Peyer's patch (tissue), 4 donors: ENCODE data around the gene AGAP1. TPM values are rescaled to one million over a fixed set of nuclear protein-coding genes. Genes with fewer than 3 reads are reported as not detected.

ENCODE experiments used
- DNase-seq, 3 donors: peaks; one replicate each; pipeline ENCODE4 v3.0.0-alpha.2; 2017 to 2019
- H3K27ac ChIP-seq, 4 donors: fragments of 200-600 bp; sonication (generic); one replicate each; pipeline ENCODE4 v1.5.1; 2016 to 2019
- H3K27me3 ChIP-seq, 2 donors: fragments of 200-600 bp; sonication (generic); one replicate each; pipeline ENCODE4 v1.5.1; 2019
- H3K36me3 ChIP-seq, 3 donors: fragments of 200-600 bp; sonication (generic); one replicate each; pipeline ENCODE4 v1.5.1; 2016 to 2019
- H3K4me1 ChIP-seq, 4 donors: fragments of 200-600 bp; sonication (generic); one replicate each; pipeline ENCODE4 v1.5.1; 2016 to 2019
- H3K4me3 ChIP-seq, 4 donors: fragments of 200-600 bp; sonication (generic); 1 replicate in 3 of 4; 2 replicates in 1 of 4; pipeline ENCODE4 v1.5.1; 2016 to 2019; ENCODE audit warnings: mild to moderate bottlenecking in 1 of 4
- H3K9me3 ChIP-seq, 4 donors: fragments of 200-600 bp; sonication (generic); one replicate each; pipeline ENCODE4 v1.5.1; 2016 to 2019; ENCODE audit warnings: mild to moderate bottlenecking in 1 of 4
- POLR2A ChIP-seq, 2 donors: fragments of 450-650 bp; IDR thresholded peaks; one replicate each; pipeline ENCODE4 v1.5.1; 2017; ENCODE audit warnings: antibody characterized with exemption in 2 of 2, mild to moderate bottlenecking in 2 of 2, moderate library complexity in 2 of 2
- total RNA-seq, 4 donors: library from RNA; depleted of rRNA; stranded (reverse); fragments of >200 nt; gene quantifications; one replicate each; pipeline ENCODE4 v1.1.0, GENCODE V29; 2016
- TF ChIP-seq, protein P1 (sequence below), 6 experiments: fragments of 450-650 bp in 4 of 6; fragments of 200-600 bp in 2 of 6; sonication (generic) in 1 of 6; IDR thresholded peaks; one replicate each; pipeline ENCODE4 v1.5.1; 2017 to 2019; ENCODE audit warnings: antibody characterized with exemption in 6 of 6, mild to moderate bottlenecking in 3 of 6, moderate library complexity in 1 of 6

The AGAP1 gene
- total RNA-seq, 4 donors from 2014 or later: 55.7 to 79.1 (median 66.9) TPM

DNA sequence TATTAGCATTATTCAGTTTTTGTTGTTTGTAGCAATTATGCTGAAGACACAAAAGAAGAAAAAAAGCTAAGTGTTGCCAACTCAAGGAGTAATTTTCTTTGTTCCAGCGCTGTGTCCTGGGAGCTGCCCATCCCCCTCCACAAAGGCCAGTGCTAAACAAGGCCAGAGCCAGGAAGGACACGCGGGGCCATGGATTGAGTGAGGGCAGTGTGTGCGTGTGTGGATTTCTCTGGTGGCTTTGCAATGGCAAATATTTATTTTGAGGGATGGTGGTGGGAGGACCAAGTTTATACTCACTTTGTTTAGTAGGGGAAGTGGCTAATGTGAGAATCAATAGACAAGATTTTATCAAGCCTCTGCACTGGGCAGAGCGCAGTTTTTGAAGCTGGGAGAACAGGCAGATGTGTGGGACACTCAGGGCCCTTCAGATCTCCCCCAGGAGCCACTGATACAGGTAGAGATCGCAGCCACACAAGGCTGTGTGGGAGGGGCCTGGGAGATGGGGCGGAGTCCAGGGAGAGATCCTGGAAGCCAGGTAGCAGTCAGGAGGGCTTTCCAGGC, 11.4 kb downstream of the AGAP1 start:
- Histone ChIP-seq H3K27ac (peak overlapping the region in 2 of 4 donors; percentile 28 to 40), H3K4me1 (peaks cover 0 to 51% (median 0%) of the 10 kb centered on the region in 4 donors), H3K27me3 (no peaks in the 10 kb centered on the region), H3K9me3 (no peaks in the 10 kb centered on the region), H3K36me3 (no peaks in the 10 kb centered on the region), H3K4me3 (no peak overlapping the region)
- no peak for DNase-seq
- TF ChIP-seq, protein P1, sequence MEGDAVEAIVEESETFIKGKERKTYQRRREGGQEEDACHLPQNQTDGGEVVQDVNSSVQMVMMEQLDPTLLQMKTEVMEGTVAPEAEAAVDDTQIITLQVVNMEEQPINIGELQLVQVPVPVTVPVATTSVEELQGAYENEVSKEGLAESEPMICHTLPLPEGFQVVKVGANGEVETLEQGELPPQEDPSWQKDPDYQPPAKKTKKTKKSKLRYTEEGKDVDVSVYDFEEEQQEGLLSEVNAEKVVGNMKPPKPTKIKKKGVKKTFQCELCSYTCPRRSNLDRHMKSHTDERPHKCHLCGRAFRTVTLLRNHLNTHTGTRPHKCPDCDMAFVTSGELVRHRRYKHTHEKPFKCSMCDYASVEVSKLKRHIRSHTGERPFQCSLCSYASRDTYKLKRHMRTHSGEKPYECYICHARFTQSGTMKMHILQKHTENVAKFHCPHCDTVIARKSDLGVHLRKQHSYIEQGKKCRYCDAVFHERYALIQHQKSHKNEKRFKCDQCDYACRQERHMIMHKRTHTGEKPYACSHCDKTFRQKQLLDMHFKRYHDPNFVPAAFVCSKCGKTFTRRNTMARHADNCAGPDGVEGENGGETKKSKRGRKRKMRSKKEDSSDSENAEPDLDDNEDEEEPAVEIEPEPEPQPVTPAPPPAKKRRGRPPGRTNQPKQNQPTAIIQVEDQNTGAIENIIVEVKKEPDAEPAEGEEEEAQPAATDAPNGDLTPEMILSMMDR (IDR thresholded peaks at IDR 0.05): no peak
- TF ChIP-seq POLR2A (IDR thresholded peaks at IDR 0.05): no peak

DNA sequence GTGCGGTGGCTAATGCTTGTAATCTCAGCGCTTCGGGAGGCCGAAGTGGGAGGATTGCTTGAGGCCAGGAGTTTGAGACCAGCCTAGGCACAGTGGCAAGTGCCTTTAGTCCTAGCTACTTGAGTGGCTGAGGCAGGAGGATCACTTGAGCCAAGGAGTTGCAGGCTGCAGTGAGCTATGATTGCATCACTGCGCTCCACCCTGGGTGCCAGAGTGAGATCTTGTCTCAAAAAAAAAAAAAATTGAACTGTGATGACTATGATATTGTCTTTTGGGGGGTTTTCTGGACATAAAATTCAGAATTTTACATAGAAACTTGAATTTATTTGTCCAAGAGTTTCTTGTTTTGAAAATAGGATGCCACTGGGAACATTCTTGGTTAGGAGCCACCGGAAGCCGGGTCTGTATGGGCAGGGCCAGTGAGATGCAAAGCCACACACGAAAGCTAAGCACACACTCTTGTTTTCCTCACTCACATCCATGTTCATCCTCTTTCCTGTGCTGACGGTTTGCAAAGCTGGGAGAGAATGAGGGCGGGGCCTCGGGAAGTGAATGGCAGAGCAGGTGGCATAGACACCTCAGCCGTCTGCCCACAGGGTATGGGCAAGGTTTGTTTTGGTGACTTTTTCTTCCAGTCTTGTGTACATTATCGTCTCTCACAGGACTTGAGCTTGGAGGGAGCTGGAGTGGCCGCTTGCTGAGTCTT, 12.6 kb downstream of the AGAP1 start:
- Histone ChIP-seq H3K36me3 (no peaks in the 10 kb centered on the region), H3K9me3 (no peaks in the 10 kb centered on the region), H3K4me1 (peaks cover 0 to 62% (median 2%) of the 10 kb centered on the region in 4 donors), H3K4me3 (no peak overlapping the region), H3K27me3 (no peaks in the 10 kb centered on the region), H3K27ac (peak overlapping the region in 1 of 4 donors; percentile 44)
- TF ChIP-seq, protein P1 (IDR thresholded peaks at IDR 0.05): no peak
- no peak for TF ChIP-seq POLR2A (IDR thresholded peaks at IDR 0.05)
- peak in 2 of 3 donors; percentile 54 to 61 for DNase-seq

DNA sequence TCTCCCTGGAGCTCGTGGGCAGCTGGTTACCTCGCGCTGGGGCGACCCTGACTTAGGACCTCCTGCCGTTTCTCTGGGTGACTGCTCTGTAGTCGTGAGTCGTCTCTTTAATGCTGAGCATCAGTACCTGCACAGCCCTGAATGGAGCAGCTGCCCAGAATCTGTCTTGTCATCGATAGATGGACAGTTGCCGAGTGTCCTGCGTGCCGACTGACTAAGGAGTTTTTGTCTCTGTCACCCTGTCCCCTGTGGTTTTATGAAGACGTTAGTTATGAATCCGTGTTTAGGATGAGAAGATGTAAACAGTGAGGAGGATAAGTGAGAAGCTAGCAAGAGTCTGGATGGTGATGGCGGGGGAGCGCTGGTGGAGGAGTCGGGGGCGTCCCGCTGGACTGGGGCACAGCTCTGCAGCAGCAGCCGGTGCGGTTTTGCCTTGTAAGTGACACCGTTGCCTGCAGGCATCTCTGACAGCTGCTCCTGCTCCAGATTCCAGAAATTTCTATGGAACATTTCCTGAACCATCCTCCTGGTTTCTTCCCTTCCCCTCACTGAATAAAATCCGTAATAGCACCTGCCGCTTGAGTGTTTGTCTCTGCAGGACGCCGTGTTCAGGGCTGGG, 13.3 kb downstream of the AGAP1 start:
- peaks cover 0 to 60% (median 2%) of the 10 kb centered on the region in 4 donors for H3K4me1 ChIP-seq
- DNase-seq: peak in 1 of 3 donors; percentile 24
- H3K9me3 ChIP-seq: no peaks in the 10 kb centered on the region
- H3K27me3 ChIP-seq: no peaks in the 10 kb centered on the region
- peak overlapping the region in 1 of 4 donors; percentile 44 for H3K27ac ChIP-seq
- no peaks in the 10 kb centered on the region for H3K36me3 ChIP-seq
- no peak overlapping the region for H3K4me3 ChIP-seq
- TF ChIP-seq, protein P1 (IDR thresholded peaks at IDR 0.05): no peak
- TF ChIP-seq POLR2A (IDR thresholded peaks at IDR 0.05): no peak

DNA sequence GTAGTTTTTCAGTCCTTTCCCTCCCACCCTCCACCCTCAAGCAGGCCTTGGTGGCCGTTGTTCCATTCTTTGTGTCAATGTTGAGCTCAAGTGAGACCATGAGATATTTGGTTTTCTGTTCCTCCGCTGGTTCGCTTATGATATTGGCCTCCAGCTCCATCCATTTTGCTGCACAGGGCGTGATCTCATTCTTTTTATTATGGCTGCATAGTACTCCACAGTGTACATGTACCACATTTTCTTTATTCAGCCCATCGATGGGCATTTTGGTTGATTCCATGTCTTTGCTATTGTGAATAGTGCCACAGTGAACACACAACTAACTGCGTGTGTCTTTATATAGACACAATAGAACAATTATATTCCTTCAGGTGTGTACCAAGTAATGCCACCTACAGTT, 14.1 kb downstream of the AGAP1 start:
- H3K27me3 ChIP-seq: no peaks in the 10 kb centered on the region
- no peak overlapping the region for H3K4me3 ChIP-seq
- H3K9me3 ChIP-seq: no peaks in the 10 kb centered on the region
- no peaks in the 10 kb centered on the region for H3K36me3 ChIP-seq
- DNase-seq: no peak
- H3K4me1 ChIP-seq: peaks cover 0 to 65% (median 2%) of the 10 kb centered on the region in 4 donors
- H3K27ac ChIP-seq: no peak overlapping the region
- TF ChIP-seq POLR2A (IDR thresholded peaks at IDR 0.05): no peak
- TF ChIP-seq, protein P1 (IDR thresholded peaks at IDR 0.05): no peak

DNA sequence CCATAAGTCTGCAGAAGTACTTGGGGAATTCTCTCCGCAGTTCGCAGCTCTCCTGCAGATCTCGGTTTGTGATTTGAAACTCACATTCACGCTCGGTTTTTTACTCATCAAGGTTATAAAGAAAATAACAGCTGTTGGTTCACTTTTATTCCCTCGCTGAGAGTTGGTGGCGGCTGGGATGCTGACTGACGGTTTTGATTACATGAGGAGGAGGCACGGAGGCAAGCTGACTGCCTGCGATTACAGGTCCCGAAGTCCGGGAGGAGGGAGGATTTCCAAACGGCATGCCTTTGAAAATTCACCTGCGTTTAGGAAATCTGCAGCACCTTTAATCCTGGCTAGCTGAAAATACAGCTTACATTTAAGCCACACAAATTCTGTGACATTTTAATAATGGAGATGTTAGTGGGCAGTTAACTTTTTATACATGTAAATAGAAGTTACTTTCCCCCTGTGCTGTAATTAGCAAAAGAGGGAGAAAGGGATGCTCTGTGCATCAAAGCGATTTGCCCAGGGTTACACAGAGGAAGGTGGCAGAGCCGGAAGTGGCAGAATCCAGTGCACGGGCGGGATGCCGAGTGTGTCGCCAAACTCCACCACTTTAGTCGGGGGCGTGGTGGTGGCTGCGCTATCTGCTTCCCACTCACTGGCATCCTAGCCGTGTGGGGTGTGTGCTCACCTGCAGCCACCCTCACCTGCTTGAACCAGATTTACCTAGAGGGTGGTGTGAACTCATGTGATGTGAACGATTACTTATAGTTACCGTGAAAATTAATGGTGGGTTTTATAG, 14.7 kb downstream of the AGAP1 start:
- H3K27me3 ChIP-seq: no peaks in the 10 kb centered on the region
- H3K9me3 ChIP-seq: no peaks in the 10 kb centered on the region
- H3K36me3 ChIP-seq: no peaks in the 10 kb centered on the region
- TF ChIP-seq, protein P1 (IDR thresholded peaks at IDR 0.05): no peak
- no peak for TF ChIP-seq POLR2A (IDR thresholded peaks at IDR 0.05)
- H3K4me1 ChIP-seq: peaks cover 0 to 70% (median 3%) of the 10 kb centered on the region in 4 donors
- H3K4me3 ChIP-seq: no peak overlapping the region
- peak overlapping the region in 1 of 4 donors; percentile 23 for H3K27ac ChIP-seq
- DNase-seq: peak in 1 of 3 donors; percentile 58
